GM12878 (cell line): ENCODE data around the gene TACC2. TPM values are rescaled to one million over a fixed set of nuclear protein-coding genes. Genes with fewer than 3 reads are reported as not detected.
A peak's percentile ranks its signal among the peaks of the same experiment; 100 is the strongest.

Experiments
- BHLHE40 ChIP-seq, 2 experiments: fragments of 450-650 bp in 1 of 2; IDR thresholded peaks; 2 replicates each; pipeline ENCODE4 v1.6.1; 2011 to 2017; ENCODE audit warnings: low read depth in 2 of 2, borderline replicate concordance in 1 of 2, improper control_type of control experiment in 1 of 2, low read length in 1 of 2, mild to moderate bottlenecking in 1 of 2
- CTCF ChIP-seq, 3 experiments: IDR thresholded peaks in 2 of 3; conservative IDR thresholded peaks in 1 of 3; 2 replicates each; pipeline ENCODE4 v1.5.1; 2011; ENCODE audit warnings: low read depth in 3 of 3, low read length in 3 of 3, mild to moderate bottlenecking in 3 of 3, control low read depth in 2 of 3, moderate library complexity in 2 of 3, inconsistent platforms in 1 of 3, mixed read lengths in 1 of 3; ENCODE audit not compliant: control insufficient read depth in 2 of 3, insufficient read depth in 1 of 3; ENCODE audit errors: extremely low read depth in 1 of 3
- MAX ChIP-seq: IDR thresholded peaks from 2 replicates; pipeline ENCODE4 v1.6.1; 2012; ENCODE audit warnings: low read depth, low read length, improper control_type of control experiment
- PRDM15 ChIP-seq: fragments of 450-650 bp; formaldehyde crosslinking; IDR thresholded peaks from 2 replicates; pipeline ENCODE4 v1.4.0; 2020; ENCODE audit warnings: mild to moderate bottlenecking, moderate library complexity
- RB1 ChIP-seq: fragments of 450-650 bp; formaldehyde crosslinking; IDR thresholded peaks from 2 replicates; pipeline ENCODE4 v1.6.1; 2017; ENCODE audit warnings: mild to moderate bottlenecking, borderline replicate concordance
- RFX5 ChIP-seq: IDR thresholded peaks from 2 replicates; pipeline ENCODE4 v1.6.1; 2011; ENCODE audit warnings: low read depth, low read length, improper control_type of control experiment
- TCF12 ChIP-seq: IDR thresholded peaks from 2 replicates; pipeline ENCODE4 v1.6.1; 2011; ENCODE audit warnings: low read depth, mild to moderate bottlenecking, low read length
- polyA plus RNA-seq, 11 experiments: library from polyadenylated mRNA; depleted of rRNA in 4 of 11; unstranded in 6 of 11; stranded (reverse) in 5 of 11; fragments of >200 nt; fragmentation: Nextera tagmentation in 4 of 11; fragmentation: Illumina TruSeq in 1 of 11; extraction: Ambion mirVana in 4 of 11; extraction: Trizol in 1 of 11; gene quantifications; 1 replicate in 1 of 11; 2 replicates in 10 of 11; pipeline versions ENCODE4 v1.2.1 to v1.2.3, GENCODE V29; 2011 to 2016; ENCODE audit warnings: inconsistent platforms in 2 of 11, missing spikeins in 2 of 11, low read depth in 1 of 11
- total RNA-seq, 4 experiments: library from RNA; depleted of rRNA in 3 of 4; stranded (reverse); fragments of >200 nt in 3 of 4; fragmentation: Illumina TruSeq in 1 of 4; extraction: Trizol in 1 of 4; gene quantifications; 2 replicates each; pipeline versions ENCODE4 v1.2.1 to v1.2.3, GENCODE V29; 2013 to 2021

Gene TACC2
- total and polyA plus RNA-seq, 10 of the 15 experiments (the other 5 are each of a cell fraction or from before 2014, with no cell fraction given) = 0.07 to 0.64 (median 0.13) TPM; not detected in 5

- TF ChIP-seq MAX (peak; percentile 24; the same call in 1 of the 2 replicates), RB1 (peak; percentile 71; the same call in 1 of the 2 replicates), RFX5 (no peak), BHLHE40 (IDR thresholded peaks at IDR 0.05; ENCODE audit: borderline replicate concordance in 1 of 2, low read depth in 2 of 2, low read length in 1 of 2) (peak; percentile 56 to 59; a peak in 2 of 4 replicates), PRDM15 (CRISPR knock-in tag) (no peak), CTCF (IDR thresholded peaks at IDR 0.05 in 2 of 3, conservative IDR thresholded peaks at IDR 0.05 in 1 of 3; ENCODE audit: control insufficient read depth in 2 of 3, extremely low read depth in 1 of 3, insufficient read depth in 1 of 3, low read depth in 3 of 3, low read length in 3 of 3) (peak in 2 of 3 experiments; percentile 80 to 84; a peak in 5 of 6 replicates), TCF12 (peak; percentile 16; the same call in 1 of the 2 replicates)
These were observed 14.2 kb upstream of the TACC2 start, which contains the start of gene NSMCE4A (continued) for GRCh38 chr10:121974535-121975294.
